GM12878 (cell line): Measurements from ENCODE around the gene ARHGAP27.

Source experiments
- ATF3 ChIP-seq: IDR thresholded peaks from 2 replicates; pipeline ENCODE4 v1.6.1; 2011; ENCODE audit warnings: low read depth, mild to moderate bottlenecking, low read length, moderate library complexity, borderline replicate concordance; ENCODE audit errors: extremely low read depth
- CEBPB ChIP-seq, 2 experiments: fragments of 150-350 bp in 1 of 2; IDR thresholded peaks; 2 replicates each; pipeline ENCODE4 v1.6.1; 2012 to 2014; ENCODE audit warnings: low read depth in 2 of 2, low read length in 2 of 2, borderline replicate concordance in 1 of 2, inconsistent platforms in 1 of 2
- CREM ChIP-seq: IDR thresholded peaks from 2 replicates; pipeline ENCODE4 v1.6.1; 2014; ENCODE audit warnings: antibody characterized with exemption, low read depth
- KDM1A ChIP-seq: fragments of 200-600 bp; sonication (generic); IDR thresholded peaks from 2 replicates; pipeline ENCODE4 v1.6.1; 2016; ENCODE audit warnings: borderline replicate concordance
- MYC ChIP-seq: IDR thresholded peaks from 2 replicates; pipeline ENCODE4 v1.6.1; 2011; ENCODE audit warnings: mild to moderate bottlenecking, low read length, moderate library complexity, inconsistent platforms; ENCODE audit not compliant: insufficient read depth, insufficient replicate concordance, insufficient read length, severe bottlenecking
- POLR2A ChIP-seq: IDR thresholded peaks from 2 replicates; pipeline ENCODE4 v1.6.1; 2011; ENCODE audit warnings: low read depth, mild to moderate bottlenecking, low read length
- POLR2AphosphoS2 ChIP-seq: IDR thresholded peaks from 2 replicates; pipeline ENCODE4 v1.6.1; 2011; ENCODE audit warnings: low read depth, mild to moderate bottlenecking, low read length, improper control_type of control experiment, moderate library complexity
- RFX5 ChIP-seq: IDR thresholded peaks from 2 replicates; pipeline ENCODE4 v1.6.1; 2011; ENCODE audit warnings: low read depth, low read length, improper control_type of control experiment
- TF ChIP-seq, protein P1 (sequence below), 3 experiments: IDR thresholded peaks in 2 of 3; conservative IDR thresholded peaks in 1 of 3; 2 replicates each; pipeline ENCODE4 v1.5.1; 2011; ENCODE audit warnings: low read depth in 3 of 3, low read length in 3 of 3, mild to moderate bottlenecking in 3 of 3, control low read depth in 2 of 3, moderate library complexity in 2 of 3, inconsistent platforms in 1 of 3, mixed read lengths in 1 of 3; ENCODE audit not compliant: control insufficient read depth in 2 of 3, insufficient read depth in 1 of 3; ENCODE audit errors: extremely low read depth in 1 of 3
- TF ChIP-seq, protein P2 (sequence below): fragments of 450-650 bp; IDR thresholded peaks from 2 replicates; pipeline ENCODE4 v1.6.1; 2017; ENCODE audit warnings: mild to moderate bottlenecking

GRCh38 chr17:45382226-45382625, 50.4 kb downstream of the ARHGAP27 start:
- TF ChIP-seq POLR2AphosphoS2, result no peak
- no peak for TF ChIP-seq CREM
- TF ChIP-seq ATF3, result no peak
- TF ChIP-seq RFX5, result no peak
- TF ChIP-seq, protein P1, sequence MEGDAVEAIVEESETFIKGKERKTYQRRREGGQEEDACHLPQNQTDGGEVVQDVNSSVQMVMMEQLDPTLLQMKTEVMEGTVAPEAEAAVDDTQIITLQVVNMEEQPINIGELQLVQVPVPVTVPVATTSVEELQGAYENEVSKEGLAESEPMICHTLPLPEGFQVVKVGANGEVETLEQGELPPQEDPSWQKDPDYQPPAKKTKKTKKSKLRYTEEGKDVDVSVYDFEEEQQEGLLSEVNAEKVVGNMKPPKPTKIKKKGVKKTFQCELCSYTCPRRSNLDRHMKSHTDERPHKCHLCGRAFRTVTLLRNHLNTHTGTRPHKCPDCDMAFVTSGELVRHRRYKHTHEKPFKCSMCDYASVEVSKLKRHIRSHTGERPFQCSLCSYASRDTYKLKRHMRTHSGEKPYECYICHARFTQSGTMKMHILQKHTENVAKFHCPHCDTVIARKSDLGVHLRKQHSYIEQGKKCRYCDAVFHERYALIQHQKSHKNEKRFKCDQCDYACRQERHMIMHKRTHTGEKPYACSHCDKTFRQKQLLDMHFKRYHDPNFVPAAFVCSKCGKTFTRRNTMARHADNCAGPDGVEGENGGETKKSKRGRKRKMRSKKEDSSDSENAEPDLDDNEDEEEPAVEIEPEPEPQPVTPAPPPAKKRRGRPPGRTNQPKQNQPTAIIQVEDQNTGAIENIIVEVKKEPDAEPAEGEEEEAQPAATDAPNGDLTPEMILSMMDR (IDR thresholded peaks at IDR 0.05 in 2 of 3, conservative IDR thresholded peaks at IDR 0.05 in 1 of 3; ENCODE audit: control insufficient read depth in 2 of 3, extremely low read depth in 1 of 3, insufficient read depth in 1 of 3, low read depth in 3 of 3, low read length in 3 of 3), result no peak
- TF ChIP-seq CEBPB (IDR thresholded peaks at IDR 0.05; ENCODE audit: borderline replicate concordance in 1 of 2, low read depth in 2 of 2, low read length in 2 of 2), result no peak
- no peak for TF ChIP-seq MYC
- no peak for TF ChIP-seq KDM1A
- no peak for TF ChIP-seq POLR2A
- TF ChIP-seq, protein P2, sequence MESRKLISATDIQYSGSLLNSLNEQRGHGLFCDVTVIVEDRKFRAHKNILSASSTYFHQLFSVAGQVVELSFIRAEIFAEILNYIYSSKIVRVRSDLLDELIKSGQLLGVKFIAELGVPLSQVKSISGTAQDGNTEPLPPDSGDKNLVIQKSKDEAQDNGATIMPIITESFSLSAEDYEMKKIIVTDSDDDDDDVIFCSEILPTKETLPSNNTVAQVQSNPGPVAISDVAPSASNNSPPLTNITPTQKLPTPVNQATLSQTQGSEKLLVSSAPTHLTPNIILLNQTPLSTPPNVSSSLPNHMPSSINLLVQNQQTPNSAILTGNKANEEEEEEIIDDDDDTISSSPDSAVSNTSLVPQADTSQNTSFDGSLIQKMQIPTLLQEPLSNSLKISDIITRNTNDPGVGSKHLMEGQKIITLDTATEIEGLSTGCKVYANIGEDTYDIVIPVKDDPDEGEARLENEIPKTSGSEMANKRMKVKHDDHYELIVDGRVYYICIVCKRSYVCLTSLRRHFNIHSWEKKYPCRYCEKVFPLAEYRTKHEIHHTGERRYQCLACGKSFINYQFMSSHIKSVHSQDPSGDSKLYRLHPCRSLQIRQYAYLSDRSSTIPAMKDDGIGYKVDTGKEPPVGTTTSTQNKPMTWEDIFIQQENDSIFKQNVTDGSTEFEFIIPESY, result no peak
